K562 (cell line): Measurements from ENCODE around the gene RAD1. TPM values are rescaled to one million over a fixed set of nuclear protein-coding genes. Genes with fewer than 3 reads are reported as not detected.

Experiments used
- BRCA1 ChIP-seq, 2 experiments: fragments of 450-650 bp in 1 of 2; sonication (generic) in 1 of 2; formaldehyde crosslinking in 1 of 2; IDR thresholded peaks; 2 replicates each; pipeline versions ENCODE4 v1.5.0 to v1.6.1; 2017 to 2020; ENCODE audit warnings: mild to moderate bottlenecking in 1 of 2, missing genetic modification reagents in 1 of 2
- CAMTA2 ChIP-seq: fragments of 250-450 bp; sonication (Bioruptor Pico); conservative IDR thresholded peaks from 2 replicates; pipeline ENCODE4 v1.5.1; 2022
- HNRNPLL ChIP-seq: fragments of 200-400 bp; formaldehyde crosslinking; IDR thresholded peaks from 2 replicates; pipeline ENCODE4 v1.6.1; 2017; ENCODE audit warnings: low read length, low read depth, mild to moderate bottlenecking; ENCODE audit not compliant: poor library complexity, severe bottlenecking
- HSF4 ChIP-seq: fragments of 250-450 bp; sonication (Bioruptor Pico); IDR thresholded peaks from 2 replicates; pipeline ENCODE4 v2.1.2; 2022; ENCODE audit warnings: mild to moderate bottlenecking, moderate library complexity, borderline replicate concordance
- KLF16 ChIP-seq: IDR thresholded peaks from 2 replicates; pipeline ENCODE4 v1.6.1; 2016; ENCODE audit warnings: antibody characterized with exemption
- MTA3 ChIP-seq: fragments of 450-650 bp; formaldehyde crosslinking; IDR thresholded peaks from 2 replicates; pipeline ENCODE4 v1.6.1; 2017; ENCODE audit warnings: mild to moderate bottlenecking, borderline replicate concordance
- PHF8 ChIP-seq: fragments of 200-600 bp; sonication (generic); IDR thresholded peaks from 2 replicates; pipeline ENCODE4 v1.6.1; 2012; ENCODE audit warnings: mixed run types, mild to moderate bottlenecking, inconsistent platforms, low read length, moderate library complexity, borderline replicate concordance
- RBFOX2 ChIP-seq: fragments of 200-400 bp; formaldehyde crosslinking; IDR thresholded peaks from 2 replicates; pipeline ENCODE4 v1.6.1; 2017; ENCODE audit warnings: low read depth, mild to moderate bottlenecking, low read length, moderate library complexity
- SIN3A ChIP-seq, 2 experiments: fragments of 150-350 bp in 1 of 2; IDR thresholded peaks; 2 replicates each; pipeline ENCODE4 v1.6.1; 2011 to 2016; ENCODE audit warnings: borderline replicate concordance in 2 of 2, low read depth in 2 of 2, low read length in 2 of 2, mild to moderate bottlenecking in 2 of 2, moderate library complexity in 2 of 2; ENCODE audit not compliant: control insufficient read depth in 1 of 2
- SMARCA4 ChIP-seq: fragments of 450-650 bp; IDR thresholded peaks from 2 replicates; pipeline ENCODE4 v1.6.1; 2016
- SMARCB1 ChIP-seq: IDR thresholded peaks from 2 replicates; pipeline ENCODE4 v1.6.1; 2011; ENCODE audit warnings: improper control_type of control experiment, low read depth; ENCODE audit not compliant: insufficient read length
- TEAD4 ChIP-seq, 2 experiments: sonication (generic) in 1 of 2; formaldehyde crosslinking in 1 of 2; IDR thresholded peaks; 2 replicates each; pipeline versions ENCODE4 v1.6.1 to v1.8.0; 2012 to 2022; ENCODE audit warnings: borderline replicate concordance in 1 of 2, inconsistent platforms in 1 of 2, low read length in 1 of 2, mild to moderate bottlenecking in 1 of 2, missing genetic modification reagents in 1 of 2
- ZNF41 ChIP-seq: fragments of 250-450 bp; sonication (Bioruptor Pico); conservative IDR thresholded peaks from 2 replicates; pipeline ENCODE4 v1.4.0; 2020; ENCODE audit warnings: mild to moderate bottlenecking
- ZNF780A ChIP-seq: fragments of 250-450 bp; sonication (Bioruptor Pico); IDR thresholded peaks from 2 replicates; pipeline ENCODE4 v1.5.0; 2021; ENCODE audit warnings: mild to moderate bottlenecking
- polyA plus RNA-seq, 8 experiments: library from polyadenylated mRNA; depleted of rRNA in 4 of 8; stranded (reverse) in 5 of 8; unstranded in 3 of 8; fragments of >200 nt; fragmentation: Nextera tagmentation in 2 of 8; fragmentation: Illumina TruSeq in 1 of 8; extraction: Ambion mirVana in 2 of 8; extraction: Trizol in 1 of 8; gene quantifications; 2 replicates each; pipeline versions ENCODE4 v1.2.1 to v1.2.3, GENCODE V29; 2011 to 2014; ENCODE audit warnings: inconsistent platforms in 1 of 8, missing spikeins in 1 of 8
- total RNA-seq, 7 experiments: library from RNA; depleted of rRNA in 6 of 7; stranded (reverse); fragments of >200 nt in 6 of 7; fragmentation: Illumina TruSeq in 2 of 7; extraction: Trizol in 2 of 7; gene quantifications; 2 replicates each; pipeline versions ENCODE4 v1.2.1 to v1.2.3, GENCODE V29; 2011 to 2021; ENCODE audit warnings: low replicate concordance in 1 of 7
- TF ChIP-seq, protein P1 (sequence below): fragments of 250-450 bp; sonication (Bioruptor Pico); IDR thresholded peaks from 2 replicates; pipeline ENCODE4 v1.4.0; 2020; ENCODE audit warnings: mild to moderate bottlenecking
- TF ChIP-seq, protein P2 (sequence below): fragments of 450-650 bp; formaldehyde crosslinking; IDR thresholded peaks from 2 replicates; pipeline ENCODE4 v1.4.0; 2022; ENCODE audit warnings: missing genetic modification characterization
- TF ChIP-seq, protein P3 (sequence below), 3 experiments: fragments of 200-800 bp in 1 of 3; sonication (Bioruptor generic) in 1 of 3; sonication (generic) in 1 of 3; formaldehyde crosslinking in 1 of 3; IDR thresholded peaks; 2 replicates each; pipeline versions ENCODE4 v1.6.1 to v1.8.0; 2016 to 2022; ENCODE audit warnings: mild to moderate bottlenecking in 2 of 3, missing compliant biosample characterization in 2 of 3, missing genetic modification characterization in 2 of 3, missing genetic modification reagents in 1 of 3
- TF ChIP-seq, protein P4 (sequence below), 2 experiments: fragments of 450-650 bp in 1 of 2; sonication (generic) in 1 of 2; formaldehyde crosslinking in 1 of 2; IDR thresholded peaks in 1 of 2; conservative IDR thresholded peaks in 1 of 2; 2 replicates each; pipeline versions ENCODE4 v1.6.1 to v1.8.1; 2016 to 2023; ENCODE audit warnings: mild to moderate bottlenecking in 2 of 2, moderate library complexity in 2 of 2, inconsistent platforms in 1 of 2, missing genetic modification reagents in 1 of 2
- TF ChIP-seq, protein P5 (sequence below): sonication (generic); IDR thresholded peaks from 2 replicates; pipeline ENCODE4 v1.6.1; 2016
- TF ChIP-seq, protein P6 (sequence below): sonication (generic); formaldehyde crosslinking; IDR thresholded peaks from 2 replicates; pipeline ENCODE4 v1.8.0; 2022; ENCODE audit warnings: mild to moderate bottlenecking, missing genetic modification reagents

RAD1 gene
- total and polyA plus RNA-seq, 9 of the 15 experiments (the other 6 are each of a cell fraction or from before 2014, with no cell fraction given), result 44.5 to 148 (median 60.8) TPM

DNA sequence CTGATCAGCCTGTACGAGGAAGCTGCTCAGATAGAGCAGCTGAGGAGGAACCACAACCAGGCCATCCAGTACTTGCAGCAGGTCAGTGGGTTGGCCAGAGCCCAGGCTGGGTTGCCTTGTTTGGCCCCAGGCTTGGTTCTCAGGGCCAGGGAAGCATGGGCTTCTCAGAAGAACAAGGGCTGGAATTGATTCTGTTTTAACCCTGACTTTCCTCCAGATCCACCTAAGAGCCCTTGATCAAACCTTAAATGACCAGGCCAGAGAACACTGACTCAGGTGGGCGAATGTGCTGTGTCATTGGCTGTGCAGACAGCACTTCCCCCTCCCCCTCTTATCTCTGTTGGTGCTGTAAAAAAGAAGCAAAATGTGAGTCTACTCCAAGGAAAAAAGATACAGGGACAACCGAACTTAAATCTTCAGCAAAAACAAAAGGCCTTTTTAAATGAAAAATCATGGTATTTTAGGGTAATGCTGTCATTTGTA, 48.3 kb downstream of the RAD1 start (continued):
- TF ChIP-seq RBFOX2 (peak; percentile 51; the same call in 1 of the 2 replicates), KLF16 (no peak), BRCA1 (IDR thresholded peaks at IDR 0.05) (no peak), BRCA1 (CRISPR knock-in tag; IDR thresholded peaks at IDR 0.05) (no peak; the same call in 1 of the 2 replicates), SIN3A (IDR thresholded peaks at IDR 0.05; ENCODE audit: borderline replicate concordance in 2 of 2, control insufficient read depth in 1 of 2, low read depth in 2 of 2, low read length in 2 of 2) (no peak), ZNF780A (CRISPR knock-in tag) (no peak), SMARCB1 (no peak), HSF4 (CRISPR knock-in tag) (no peak), ZNF41 (CRISPR knock-in tag) (no peak), SMARCA4 (peak; percentile 95), HNRNPLL (peak; percentile 44), MTA3 (peak; percentile 84; the same call in 1 of the 2 replicates), PHF8 (peak; percentile 54; the same call in 1 of the 2 replicates), TEAD4 (IDR thresholded peaks at IDR 0.05; ENCODE audit: low read length) (no peak), TEAD4 (CRISPR knock-in tag; IDR thresholded peaks at IDR 0.05; ENCODE audit: borderline replicate concordance) (no peak), CAMTA2 (CRISPR knock-in tag) (no peak)
- TF ChIP-seq, protein P1, sequence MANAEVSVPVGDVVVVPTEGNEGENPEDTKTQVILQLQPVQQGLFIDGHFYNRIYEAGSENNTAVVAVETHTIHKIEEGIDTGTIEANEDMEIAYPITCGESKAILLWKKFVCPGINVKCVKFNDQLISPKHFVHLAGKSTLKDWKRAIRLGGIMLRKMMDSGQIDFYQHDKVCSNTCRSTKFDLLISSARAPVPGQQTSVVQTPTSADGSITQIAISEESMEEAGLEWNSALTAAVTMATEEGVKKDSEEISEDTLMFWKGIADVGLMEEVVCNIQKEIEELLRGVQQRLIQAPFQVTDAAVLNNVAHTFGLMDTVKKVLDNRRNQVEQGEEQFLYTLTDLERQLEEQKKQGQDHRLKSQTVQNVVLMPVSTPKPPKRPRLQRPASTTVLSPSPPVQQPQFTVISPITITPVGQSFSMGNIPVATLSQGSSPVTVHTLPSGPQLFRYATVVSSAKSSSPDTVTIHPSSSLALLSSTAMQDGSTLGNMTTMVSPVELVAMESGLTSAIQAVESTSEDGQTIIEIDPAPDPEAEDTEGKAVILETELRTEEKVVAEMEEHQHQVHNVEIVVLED, result no peak
- TF ChIP-seq, protein P2, sequence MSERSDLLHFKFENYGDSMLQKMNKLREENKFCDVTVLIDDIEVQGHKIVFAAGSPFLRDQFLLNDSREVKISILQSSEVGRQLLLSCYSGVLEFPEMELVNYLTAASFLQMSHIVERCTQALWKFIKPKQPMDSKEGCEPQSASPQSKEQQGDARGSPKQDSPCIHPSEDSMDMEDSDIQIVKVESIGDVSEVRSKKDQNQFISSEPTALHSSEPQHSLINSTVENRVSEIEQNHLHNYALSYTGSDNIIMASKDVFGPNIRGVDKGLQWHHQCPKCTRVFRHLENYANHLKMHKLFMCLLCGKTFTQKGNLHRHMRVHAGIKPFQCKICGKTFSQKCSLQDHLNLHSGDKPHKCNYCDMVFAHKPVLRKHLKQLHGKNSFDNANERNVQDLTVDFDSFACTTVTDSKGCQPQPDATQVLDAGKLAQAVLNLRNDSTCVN (CRISPR knock-in tag), result 0 out of 2 replicates have a peak, but pooled peaks have one; percentile 10
- TF ChIP-seq, protein P3, sequence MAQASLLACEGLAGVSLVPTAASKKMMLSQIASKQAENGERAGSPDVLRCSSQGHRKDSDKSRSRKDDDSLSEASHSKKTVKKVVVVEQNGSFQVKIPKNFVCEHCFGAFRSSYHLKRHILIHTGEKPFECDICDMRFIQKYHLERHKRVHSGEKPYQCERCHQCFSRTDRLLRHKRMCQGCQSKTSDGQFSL (CRISPR knock-in tag; IDR thresholded peaks at IDR 0.05), result no peak
- TF ChIP-seq, protein P3 (tag; IDR thresholded peaks at IDR 0.05), result no peak; a peak in 1 of 4 replicates
- TF ChIP-seq, protein P4, sequence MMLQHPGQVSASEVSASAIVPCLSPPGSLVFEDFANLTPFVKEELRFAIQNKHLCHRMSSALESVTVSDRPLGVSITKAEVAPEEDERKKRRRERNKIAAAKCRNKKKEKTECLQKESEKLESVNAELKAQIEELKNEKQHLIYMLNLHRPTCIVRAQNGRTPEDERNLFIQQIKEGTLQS (IDR thresholded peaks at IDR 0.05), result peak; percentile 63
- TF ChIP-seq, protein P4 (CRISPR knock-in tag; conservative IDR thresholded peaks at IDR 0.05), result no peak
- TF ChIP-seq, protein P5, sequence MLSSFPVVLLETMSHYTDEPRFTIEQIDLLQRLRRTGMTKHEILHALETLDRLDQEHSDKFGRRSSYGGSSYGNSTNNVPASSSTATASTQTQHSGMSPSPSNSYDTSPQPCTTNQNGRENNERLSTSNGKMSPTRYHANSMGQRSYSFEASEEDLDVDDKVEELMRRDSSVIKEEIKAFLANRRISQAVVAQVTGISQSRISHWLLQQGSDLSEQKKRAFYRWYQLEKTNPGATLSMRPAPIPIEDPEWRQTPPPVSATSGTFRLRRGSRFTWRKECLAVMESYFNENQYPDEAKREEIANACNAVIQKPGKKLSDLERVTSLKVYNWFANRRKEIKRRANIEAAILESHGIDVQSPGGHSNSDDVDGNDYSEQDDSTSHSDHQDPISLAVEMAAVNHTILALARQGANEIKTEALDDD, result peak; percentile 65; the same call in 1 of the 2 replicates
- TF ChIP-seq, protein P6, sequence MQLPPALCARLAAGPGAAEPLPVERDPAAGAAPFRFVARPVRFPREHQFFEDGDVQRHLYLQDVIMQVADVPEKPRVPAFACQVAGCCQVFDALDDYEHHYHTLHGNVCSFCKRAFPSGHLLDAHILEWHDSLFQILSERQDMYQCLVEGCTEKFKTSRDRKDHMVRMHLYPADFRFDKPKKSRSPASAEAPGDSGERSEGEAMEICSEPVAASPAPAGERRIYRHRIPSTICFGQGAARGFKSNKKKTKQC (CRISPR knock-in tag), result no peak
